Muscle layer of duodenum (tissue), 2 donors: ENCODE data around the gene KRTAP5-4.
"Not testable (repeated sequence)": the region's sequence is repeated elsewhere in the genome, so short reads cannot be mapped to it uniquely, and the experiment has no call there.

Experiments
- H3K27ac ChIP-seq: one replicate; pipeline ENCODE4 v1.7.0; 2013; ENCODE audit warnings: mild to moderate bottlenecking, low read length
- H3K27me3 ChIP-seq: one replicate; pipeline ENCODE4 v1.7.0; 2013; ENCODE audit warnings: low read depth, mild to moderate bottlenecking, control low read depth, low read length
- H3K36me3 ChIP-seq, 2 donors: one replicate each; pipeline ENCODE4 v1.7.0; 2013; ENCODE audit warnings: low read length in 2 of 2, control low read depth in 1 of 2, mild to moderate bottlenecking in 1 of 2; ENCODE audit not compliant: insufficient read depth in 2 of 2, control insufficient read depth in 1 of 2
- H3K4me1 ChIP-seq, 2 donors: one replicate each; pipeline ENCODE4 v1.7.0; 2013; ENCODE audit warnings: low read length in 2 of 2, mild to moderate bottlenecking in 2 of 2, control low read depth in 1 of 2, moderate library complexity in 1 of 2; ENCODE audit not compliant: insufficient read depth in 2 of 2, control insufficient read depth in 1 of 2
- H3K4me3 ChIP-seq, 2 donors: one replicate each; pipeline ENCODE4 v1.7.0; 2013; ENCODE audit warnings: low read length in 2 of 2, low read depth in 1 of 2, mild to moderate bottlenecking in 1 of 2
- H3K9me3 ChIP-seq, 2 donors: one replicate each; pipeline ENCODE4 v1.7.0; 2013; ENCODE audit warnings: low read length in 2 of 2, control low read depth in 1 of 2, mild to moderate bottlenecking in 1 of 2; ENCODE audit not compliant: control insufficient read depth in 1 of 2
- donor health status: healthy.

Gene KRTAP5-4

GRCh38 chr11:1652026-1652425 lies 30.1 kb upstream of the KRTAP5-4 start:
- no peak overlapping the region for H3K4me3 ChIP-seq
- H3K27ac ChIP-seq, result no peak overlapping the region
- H3K27me3 ChIP-seq, result no peaks in the 10 kb centered on the region
- no peaks in the 10 kb centered on the region for H3K9me3 ChIP-seq
- peaks cover 0 to 6% of the 10 kb centered on the region in 2 donors for H3K4me1 ChIP-seq
- no peaks in the 10 kb centered on the region for H3K36me3 ChIP-seq

GRCh38 chr11:1651411-1651980 lies 29.6 kb upstream of the KRTAP5-4 start:
- Histone ChIP-seq H3K9me3 (no peaks in the 10 kb centered on the region), H3K4me3 (no peak overlapping the region), H3K36me3 (no peaks in the 10 kb centered on the region), H3K4me1 (peaks cover 0 to 6% of the 10 kb centered on the region in 2 donors), H3K27me3 (no peaks in the 10 kb centered on the region), H3K27ac (no peak overlapping the region)

- no peaks in the 10 kb centered on the region for H3K36me3 ChIP-seq
- no peak overlapping the region for H3K4me3 ChIP-seq
- H3K27ac ChIP-seq, result no peak overlapping the region
- no peaks in the 10 kb centered on the region for H3K9me3 ChIP-seq
- no peaks in the 10 kb centered on the region for H3K27me3 ChIP-seq
- H3K4me1 ChIP-seq, result peaks cover 0 to 6% of the 10 kb centered on the region in 2 donors
These were observed 29.0 kb upstream of the KRTAP5-4 start for GRCh38 chr11:1650918-1651262.

GRCh38 chr11:1650034-1650917 lies 28.3 kb upstream of the KRTAP5-4 start:
- H3K36me3 ChIP-seq, result no peaks in the 10 kb centered on the region
- peaks cover 0 to 6% of the 10 kb centered on the region in 2 donors for H3K4me1 ChIP-seq
- H3K27me3 ChIP-seq, result no peaks in the 10 kb centered on the region
- H3K9me3 ChIP-seq, result no peaks in the 10 kb centered on the region
- no peak overlapping the region for H3K4me3 ChIP-seq
- H3K27ac ChIP-seq, result no peak overlapping the region

- no peaks in the 10 kb centered on the region for H3K27me3 ChIP-seq
- peaks cover 0 to 6% of the 10 kb centered on the region in 2 donors for H3K4me1 ChIP-seq
- H3K36me3 ChIP-seq, result no peaks in the 10 kb centered on the region
- H3K9me3 ChIP-seq, result no peaks in the 10 kb centered on the region
- no peak overlapping the region for H3K4me3 ChIP-seq
- H3K27ac ChIP-seq, result no peak overlapping the region
These were observed 26.9 kb upstream of the KRTAP5-4 start for GRCh38 chr11:1648653-1649420.

GRCh38 chr11:1647901-1648652 lies 26.1 kb upstream of the KRTAP5-4 start:
- H3K9me3 ChIP-seq, result no peaks in the 10 kb centered on the region
- H3K4me1 ChIP-seq, result peaks cover 0 to 4% of the 10 kb centered on the region in 2 donors
- no peaks in the 10 kb centered on the region for H3K27me3 ChIP-seq
- no peak overlapping the region for H3K27ac ChIP-seq
- no peaks in the 10 kb centered on the region for H3K36me3 ChIP-seq
- H3K4me3 ChIP-seq, result no peak overlapping the region

- H3K9me3 ChIP-seq, H3K36me3 ChIP-seq, H3K4me3 ChIP-seq, H3K27me3 ChIP-seq, H3K27ac ChIP-seq, H3K4me1 ChIP-seq: not testable (repeated sequence)
These were observed 24.6 kb upstream of the KRTAP5-4 start for GRCh38 chr11:1646540-1646939.

GRCh38 chr11:1645357-1645821 lies 23.5 kb upstream of the KRTAP5-4 start:
- Histone ChIP-seq H3K27me3 (no peaks in the 10 kb centered on the region), H3K36me3 (no peaks in the 10 kb centered on the region), H3K27ac (no peak overlapping the region), H3K4me1 (no peaks in the 10 kb centered on the region), H3K9me3 (no peaks in the 10 kb centered on the region), H3K4me3 (no peak overlapping the region)

GRCh38 chr11:1644601-1645356 lies 22.8 kb upstream of the KRTAP5-4 start:
- H3K27ac ChIP-seq, result no peak overlapping the region
- no peaks in the 10 kb centered on the region for H3K36me3 ChIP-seq
- no peaks in the 10 kb centered on the region for H3K4me1 ChIP-seq
- no peaks in the 10 kb centered on the region for H3K9me3 ChIP-seq
- peaks cover 2% of the 10 kb centered on the region for H3K27me3 ChIP-seq
- H3K4me3 ChIP-seq, result no peak overlapping the region

GRCh38 chr11:1643146-1643690 lies 21.3 kb upstream of the KRTAP5-4 start:
- Histone ChIP-seq H3K27ac (no peak overlapping the region), H3K9me3 (no peaks in the 10 kb centered on the region), H3K36me3 (no peaks in the 10 kb centered on the region), H3K4me3 (no peak overlapping the region), H3K27me3 (peaks cover 4% of the 10 kb centered on the region), H3K4me1 (no peaks in the 10 kb centered on the region)
